UCSD-AML1 (cell line): Measurements from ENCODE around the gene NTM.

Source experiments
- DNase-seq: peaks from one replicate; lab custom pipeline; 2025; ENCODE audit not compliant: unreplicated experiment; lab: John Stamatoyannopoulos, UW

The NTM gene

GRCh38 chr11:132028380-132029240, 658.2 kb downstream of the NTM start:
- DNase-seq, result peak; percentile 51

DNA sequence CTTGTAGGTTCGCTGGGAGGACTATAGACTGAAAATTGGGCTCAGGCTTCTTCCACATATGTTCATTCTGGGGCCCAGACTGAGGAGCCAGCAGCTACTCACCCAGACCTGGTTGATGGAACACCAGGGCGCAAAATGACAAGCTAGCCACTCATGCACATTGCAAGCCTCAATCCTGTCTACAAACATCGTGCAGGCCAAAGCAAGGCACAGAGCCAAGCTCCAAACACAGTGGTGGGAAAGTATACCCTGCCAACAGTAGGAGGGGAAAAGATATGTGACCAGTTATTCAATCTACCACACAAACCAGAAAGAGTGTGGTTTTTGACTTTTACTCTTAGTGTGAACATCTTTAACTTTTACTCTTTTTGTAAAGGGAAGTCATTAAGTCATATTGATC, 660.5 kb downstream of the NTM start:
- no peak for DNase-seq

DNA sequence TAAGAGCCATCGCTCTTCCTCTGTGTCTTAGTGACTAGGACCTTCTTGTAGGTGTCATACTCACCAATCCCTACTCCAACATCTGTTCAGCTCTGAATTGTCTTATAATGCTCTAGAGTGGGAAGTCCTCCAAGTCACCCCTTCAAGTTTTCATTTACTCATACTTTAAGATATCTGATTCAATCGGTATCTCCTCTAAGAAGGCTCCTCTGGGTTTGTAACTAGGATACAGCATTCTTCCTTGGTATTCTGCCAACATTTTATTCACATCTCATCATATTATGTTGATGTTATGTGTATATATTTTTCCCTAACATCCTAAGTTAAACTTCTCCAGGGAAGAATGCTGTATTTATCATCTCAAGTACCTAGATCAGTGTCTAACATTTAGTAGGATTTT, 662.1 kb downstream of the NTM start:
- no peak for DNase-seq

DNA sequence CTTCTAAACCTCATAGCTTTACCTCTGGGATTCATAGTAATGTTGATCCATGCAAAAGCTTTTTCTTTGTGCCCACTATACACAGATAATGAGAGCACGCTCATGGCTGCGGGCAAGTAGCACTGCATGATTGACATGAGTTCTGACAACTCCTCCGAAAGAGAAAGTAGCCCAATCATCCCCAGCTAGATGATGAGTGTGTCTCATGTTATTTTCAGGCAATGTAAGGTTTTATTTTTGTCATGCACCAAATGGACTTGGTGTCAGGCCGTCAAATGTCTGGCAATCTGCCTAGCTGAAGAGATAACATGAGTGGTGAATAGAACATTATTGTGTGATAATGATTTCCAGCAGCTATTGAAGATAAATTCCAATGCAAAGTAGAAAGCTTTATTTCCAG, 662.6 kb downstream of the NTM start:
- DNase-seq, result no peak

DNA sequence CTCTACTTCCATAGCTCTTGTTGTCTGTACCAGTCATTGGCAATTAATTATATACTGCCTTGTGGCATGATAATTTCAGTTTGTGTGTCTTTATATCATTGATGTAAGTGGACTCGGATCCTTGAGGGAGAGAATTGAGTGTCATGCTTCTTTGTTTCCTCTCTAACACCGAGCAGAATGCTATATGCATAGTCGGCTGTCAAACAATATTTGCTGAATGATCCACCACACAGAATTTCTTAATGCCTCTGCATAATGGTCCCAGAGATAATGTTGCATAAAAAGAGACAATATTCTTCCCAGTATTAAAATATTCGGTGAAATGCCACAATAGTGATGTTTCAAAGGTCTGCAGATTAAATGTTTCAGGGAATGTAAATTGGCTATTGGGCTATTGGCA, 664.8 kb downstream of the NTM start:
- no peak for DNase-seq

GRCh38 chr11:132035766-132036165, 665.4 kb downstream of the NTM start:
- DNase-seq, result no peak

DNA sequence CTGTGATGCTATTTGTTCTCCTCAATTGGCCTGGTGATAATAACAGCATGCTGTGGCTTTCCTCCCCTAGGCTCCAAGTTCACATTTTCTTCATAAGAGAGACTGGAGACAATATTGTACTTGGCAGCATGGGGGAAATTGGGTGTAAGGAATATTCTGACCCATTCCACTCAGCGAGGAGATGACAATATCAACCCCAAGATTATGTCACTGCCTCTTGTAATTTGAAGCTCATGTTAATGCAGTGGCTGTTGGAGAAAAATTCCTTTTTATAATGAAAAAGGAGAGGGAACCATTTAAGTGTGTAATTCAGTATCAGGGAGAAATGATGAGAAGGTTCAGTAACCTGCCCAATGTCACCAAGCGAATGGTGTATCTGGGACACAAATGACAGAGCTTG, 665.8 kb downstream of the NTM start:
- no peak for DNase-seq

DNA sequence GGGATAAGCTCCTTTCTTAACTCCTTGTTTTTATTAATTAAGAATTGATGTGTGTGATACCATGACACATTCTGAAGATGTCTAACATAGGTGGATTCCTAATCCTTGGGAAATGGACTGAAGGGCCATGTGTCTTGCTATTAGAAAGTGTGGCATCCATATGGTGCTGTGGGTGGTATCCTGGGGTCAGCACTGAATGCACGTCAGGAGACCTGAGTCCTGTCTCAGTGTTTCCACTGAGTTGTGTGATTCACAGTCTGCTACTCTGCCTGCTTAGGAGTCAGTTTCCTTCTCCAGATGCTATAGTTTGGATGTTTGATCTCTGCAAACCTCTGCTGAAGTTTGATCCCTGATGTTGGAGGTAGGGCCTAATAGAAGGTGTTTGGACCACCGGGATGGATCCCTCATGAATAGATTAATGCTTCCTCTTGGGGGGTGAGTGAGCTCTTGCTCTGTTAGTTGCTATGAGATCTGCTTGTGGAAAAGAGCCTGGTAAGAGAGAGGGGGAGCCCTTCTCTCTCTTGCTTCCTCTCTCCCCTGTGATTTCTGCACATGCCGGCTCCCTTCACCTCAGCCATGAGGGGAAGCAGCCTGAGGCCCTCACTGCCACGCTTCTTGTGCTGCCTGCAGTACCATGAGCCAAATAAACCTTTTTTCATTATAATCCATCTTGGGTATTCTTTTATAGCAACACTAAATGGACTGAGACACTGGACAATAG, 666.5 kb downstream of the NTM start:
- DNase-seq, result no peak

DNA sequence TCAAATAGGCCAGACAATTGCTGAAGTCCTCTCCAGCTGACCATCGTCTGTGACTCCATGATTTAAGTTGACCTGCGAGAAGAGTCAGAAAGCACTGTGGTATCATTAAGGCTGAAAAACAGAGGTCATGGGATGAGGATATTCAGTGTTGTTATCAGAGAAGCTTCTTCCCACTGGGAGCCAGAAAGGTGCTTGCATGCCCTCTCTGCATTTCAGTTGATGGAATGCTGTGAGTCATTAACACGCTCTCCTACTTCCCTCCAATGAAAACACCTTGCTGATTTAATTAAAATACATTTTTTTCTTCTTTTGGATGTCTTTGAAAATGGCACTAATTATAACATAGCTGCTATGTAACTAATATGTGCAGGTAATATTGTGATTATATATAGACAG, 667.0 kb downstream of the NTM start:
- DNase-seq, result no peak

- DNase-seq, result no peak
These were observed 667.5 kb downstream of the NTM start for GRCh38 chr11:132037956-132038355.

- DNase-seq, result no peak
These were observed 669.1 kb downstream of the NTM start for GRCh38 chr11:132039521-132039920.

GRCh38 chr11:132042296-132042695, 671.9 kb downstream of the NTM start:
- no peak for DNase-seq

- DNase-seq, result no peak
These were observed 673.3 kb downstream of the NTM start for GRCh38 chr11:132043714-132044113.

DNA sequence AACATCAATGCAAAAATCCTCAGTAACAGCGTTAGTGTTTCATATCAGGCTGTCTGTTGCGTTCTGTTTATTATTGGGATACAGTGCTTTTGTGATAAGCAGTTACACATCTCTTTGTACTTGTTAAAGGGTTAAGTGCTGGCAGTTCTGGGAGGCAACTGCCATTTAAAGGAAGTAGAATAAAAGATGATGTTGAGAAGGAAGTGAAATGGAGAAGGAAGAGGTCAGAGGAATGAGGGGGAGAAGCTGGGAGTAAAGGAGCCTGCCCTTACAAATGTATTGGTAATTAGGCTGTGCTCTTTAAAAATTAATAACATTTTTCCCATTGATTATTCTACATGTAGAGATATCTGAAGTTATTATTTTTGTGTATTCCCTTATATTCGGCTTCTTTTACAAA, 674.7 kb downstream of the NTM start:
- DNase-seq, result no peak

DNA sequence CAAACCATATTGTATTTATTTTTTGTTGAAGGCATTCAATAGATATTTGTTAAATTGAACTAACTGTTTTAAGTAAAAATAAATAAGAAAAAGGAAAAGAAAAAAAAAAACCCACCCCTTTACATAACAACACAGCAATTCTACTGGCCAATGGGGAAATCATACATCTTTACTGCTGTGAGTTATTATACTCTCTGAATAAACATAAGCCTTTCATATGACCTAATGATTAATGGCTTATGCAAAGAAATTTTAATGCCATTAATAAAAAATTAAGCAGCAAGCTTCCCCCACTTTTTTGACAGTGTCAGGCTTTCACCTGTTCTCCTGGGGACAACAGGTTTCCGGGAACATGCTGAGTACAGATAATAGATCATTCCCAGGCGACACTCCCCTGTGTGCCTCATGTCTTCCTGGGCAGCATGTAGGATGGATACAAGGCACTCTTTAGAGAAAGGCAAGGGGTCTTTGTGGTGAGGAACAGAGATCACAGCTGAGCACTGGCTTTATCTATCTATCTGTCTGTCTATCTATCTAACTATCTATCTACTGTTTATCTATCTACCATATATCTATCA, 676.0 kb downstream of the NTM start:
- no peak for DNase-seq

DNA sequence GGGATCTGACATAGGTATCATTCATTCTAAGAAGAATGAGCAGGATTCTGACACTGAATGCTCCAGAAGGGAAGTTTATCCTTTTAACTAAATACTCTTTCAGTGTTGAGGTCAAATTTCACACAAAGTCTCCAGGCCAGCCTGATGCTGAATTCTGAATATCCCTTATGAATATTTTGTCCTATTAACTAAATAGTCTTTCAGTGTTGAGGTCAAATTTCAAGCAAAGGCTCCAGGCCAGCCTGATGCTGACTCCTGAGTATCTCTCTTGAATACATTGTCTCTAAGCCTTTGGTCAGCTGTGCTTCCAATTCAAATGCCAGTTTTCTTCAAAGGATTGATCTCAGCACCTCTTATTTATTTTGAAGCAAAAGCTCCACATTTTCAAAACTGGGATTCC, 676.8 kb downstream of the NTM start:
- no peak for DNase-seq

GRCh38 chr11:132048040-132048439, 677.6 kb downstream of the NTM start:
- no peak for DNase-seq

DNA sequence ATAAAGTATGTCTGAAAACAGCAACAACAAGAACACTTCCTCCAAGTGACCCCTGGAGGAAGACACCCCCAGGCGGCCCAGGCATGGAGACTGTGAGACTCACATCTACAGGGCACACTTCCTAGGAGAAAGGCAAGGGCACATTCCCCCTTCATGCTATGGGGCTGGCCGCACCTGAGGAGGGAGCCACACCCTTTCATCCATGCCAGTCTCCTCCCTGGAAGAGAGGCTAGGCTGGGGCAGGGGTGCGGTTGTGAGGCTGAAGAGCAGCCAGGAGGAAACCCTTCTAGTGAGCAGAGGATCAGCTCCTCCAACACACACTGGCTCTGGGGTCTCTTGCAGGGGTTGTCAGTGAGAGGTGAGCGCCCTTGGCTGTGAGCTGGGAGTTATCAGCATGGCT, 678.8 kb downstream of the NTM start:
- no peak for DNase-seq

- no peak for DNase-seq
These were observed 679.6 kb downstream of the NTM start for GRCh38 chr11:132050049-132050448.

DNA sequence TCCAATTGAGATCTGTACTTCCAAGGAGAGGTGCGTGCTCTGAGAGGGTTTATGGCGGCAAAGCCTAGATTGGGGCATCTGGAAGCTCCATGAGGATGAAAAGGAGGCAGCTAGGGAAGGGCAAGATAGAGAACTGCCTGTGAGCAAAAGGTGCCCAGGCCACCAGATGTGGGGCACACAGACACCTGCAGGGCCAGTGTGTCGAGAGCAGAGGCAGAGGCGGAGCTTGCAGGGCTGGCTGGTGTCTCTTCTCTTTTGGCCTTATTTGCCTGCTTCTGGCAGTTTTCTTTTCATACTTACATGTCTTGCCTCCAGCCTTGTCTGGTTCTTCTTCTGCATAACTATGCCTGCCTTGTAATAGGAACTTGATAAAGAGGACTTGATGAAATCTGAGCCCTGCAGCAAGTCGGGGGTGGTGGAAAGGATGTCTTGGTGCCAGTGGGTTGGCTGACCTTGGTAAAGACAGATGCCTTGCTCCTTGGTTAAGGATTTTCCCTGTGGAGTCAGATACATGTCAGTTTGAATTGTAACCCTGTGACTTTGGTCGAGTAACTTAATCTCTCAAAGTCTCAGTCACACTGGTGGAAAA, 680.3 kb downstream of the NTM start:
- no peak for DNase-seq

GRCh38 chr11:132051704-132052103, 681.3 kb downstream of the NTM start:
- no peak for DNase-seq

DNA sequence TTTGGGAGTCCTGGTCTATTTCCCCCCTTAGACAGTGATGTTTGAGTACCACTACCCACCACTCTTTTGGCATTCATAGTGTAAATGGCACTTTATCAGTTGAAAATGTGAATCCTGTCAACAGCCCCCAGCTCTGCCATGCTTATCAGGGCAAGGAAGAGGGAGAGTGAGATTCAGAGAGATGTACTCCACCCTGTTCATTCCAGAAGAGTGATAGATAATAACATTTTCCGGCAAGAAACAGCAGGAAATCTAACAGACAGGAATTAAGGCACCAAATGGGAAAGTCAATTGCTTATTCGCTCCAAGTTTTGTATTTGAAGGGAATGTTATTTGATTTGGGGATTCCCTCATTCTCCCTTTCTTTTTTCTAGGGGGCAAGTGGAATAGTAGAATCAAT, 681.9 kb downstream of the NTM start:
- DNase-seq, result no peak
